ENCODE data around the gene NBEA.

NBEA gene

GRCh38 chr13:35512271-35512920 lies 570.3 kb downstream of the NBEA start:
- no peak for DNase-seq (ENCODE audit: low spot score)

- DNase-seq (ENCODE audit: low spot score) = no peak
Measured at GRCh38 chr13:35514061-35514477, 572.0 kb downstream of the NBEA start.

- no peak for DNase-seq (ENCODE audit: low spot score)
Measured at GRCh38 chr13:35514801-35515502, 572.9 kb downstream of the NBEA start.

GRCh38 chr13:35518337-35518946 lies 576.4 kb downstream of the NBEA start:
- no peak for DNase-seq (ENCODE audit: low spot score)

GRCh38 chr13:35524171-35524570 lies 582.1 kb downstream of the NBEA start:
- DNase-seq (ENCODE audit: low spot score) = no peak

GRCh38 chr13:35526577-35526976 lies 584.5 kb downstream of the NBEA start:
- DNase-seq (ENCODE audit: low spot score) = no peak

- no peak for DNase-seq (ENCODE audit: low spot score)
Measured at GRCh38 chr13:35527451-35527850, 585.4 kb downstream of the NBEA start.

- no peak for DNase-seq (ENCODE audit: low spot score)
Measured at GRCh38 chr13:35530147-35530546, 588.1 kb downstream of the NBEA start.

- DNase-seq (ENCODE audit: low spot score) = no peak
Measured at GRCh38 chr13:35530581-35530980, 588.5 kb downstream of the NBEA start.

- DNase-seq (ENCODE audit: low spot score) = no peak
Measured at GRCh38 chr13:35531526-35531925, 589.5 kb downstream of the NBEA start.

GRCh38 chr13:35534343-35534742 lies 592.3 kb downstream of the NBEA start:
- no peak for DNase-seq (ENCODE audit: low spot score)

GRCh38 chr13:35548790-35549189 lies 606.7 kb downstream of the NBEA start:
- no peak for DNase-seq (ENCODE audit: low spot score)

GRCh38 chr13:35549481-35549880 lies 607.4 kb downstream of the NBEA start:
- no peak for DNase-seq (ENCODE audit: low spot score)

- no peak for DNase-seq (ENCODE audit: low spot score)
Measured at GRCh38 chr13:35552172-35552844, 610.2 kb downstream of the NBEA start.

GRCh38 chr13:35554972-35555623 lies 613.0 kb downstream of the NBEA start:
- no peak for DNase-seq (ENCODE audit: low spot score)

- no peak for DNase-seq (ENCODE audit: low spot score)
Measured at GRCh38 chr13:35557475-35557874, 615.4 kb downstream of the NBEA start.

- no peak for DNase-seq (ENCODE audit: low spot score)
Measured at GRCh38 chr13:35561540-35561939, 619.5 kb downstream of the NBEA start.

GRCh38 chr13:35565273-35565672 lies 623.2 kb downstream of the NBEA start:
- DNase-seq (ENCODE audit: low spot score) = no peak

- DNase-seq (ENCODE audit: low spot score) = no peak
Measured at GRCh38 chr13:35566340-35566739, 624.3 kb downstream of the NBEA start.

- DNase-seq (ENCODE audit: low spot score) = no peak
Measured at GRCh38 chr13:35567406-35567980, 625.4 kb downstream of the NBEA start.

- DNase-seq (ENCODE audit: low spot score) = no peak
Measured at GRCh38 chr13:35573639-35574038, 631.6 kb downstream of the NBEA start.

GRCh38 chr13:35592457-35592856 lies 650.4 kb downstream of the NBEA start:
- DNase-seq (ENCODE audit: low spot score) = no peak

Measured in ecto neural progenitor cell (in vitro differentiated cells).